HG03439 (cell line): ENCODE measurements around the gene THEM5.

Experiments
- ATAC-seq: cut with Tn5 transposase; IDR thresholded peaks from one replicate; pipeline ENCODE4 v1.9.1; 2021; ENCODE audit warnings: mild to moderate bottlenecking, moderate library complexity; ENCODE audit not compliant: unreplicated experiment

Gene THEM5

GRCh38 chr1:151803164-151803563, 50.3 kb downstream of the THEM5 start:
- no peak for ATAC-seq

- ATAC-seq = no peak
These were observed 51.1 kb downstream of the THEM5 start for GRCh38 chr1:151802372-151802771.

DNA sequence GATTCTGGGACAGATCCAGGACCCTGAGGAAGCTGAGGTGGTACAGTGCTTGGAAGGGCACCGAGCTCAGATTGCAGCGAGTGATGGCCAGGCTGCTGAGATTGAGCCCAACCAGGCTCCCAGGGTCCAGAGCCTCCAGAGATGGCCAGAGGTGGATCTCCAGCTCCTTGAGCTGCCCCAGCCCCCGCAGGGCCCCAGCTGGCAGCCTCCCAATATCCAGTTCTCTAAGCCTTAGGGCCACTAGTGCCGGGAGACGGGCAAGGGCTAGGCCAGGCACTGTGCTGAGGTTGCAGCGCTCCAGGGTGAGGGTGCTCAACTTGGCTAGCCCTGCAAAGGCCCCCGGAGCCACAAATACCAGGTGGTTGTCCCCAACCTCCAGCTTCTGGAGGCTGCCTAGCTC, 51.7 kb downstream of the THEM5 start:
- no peak for ATAC-seq

DNA sequence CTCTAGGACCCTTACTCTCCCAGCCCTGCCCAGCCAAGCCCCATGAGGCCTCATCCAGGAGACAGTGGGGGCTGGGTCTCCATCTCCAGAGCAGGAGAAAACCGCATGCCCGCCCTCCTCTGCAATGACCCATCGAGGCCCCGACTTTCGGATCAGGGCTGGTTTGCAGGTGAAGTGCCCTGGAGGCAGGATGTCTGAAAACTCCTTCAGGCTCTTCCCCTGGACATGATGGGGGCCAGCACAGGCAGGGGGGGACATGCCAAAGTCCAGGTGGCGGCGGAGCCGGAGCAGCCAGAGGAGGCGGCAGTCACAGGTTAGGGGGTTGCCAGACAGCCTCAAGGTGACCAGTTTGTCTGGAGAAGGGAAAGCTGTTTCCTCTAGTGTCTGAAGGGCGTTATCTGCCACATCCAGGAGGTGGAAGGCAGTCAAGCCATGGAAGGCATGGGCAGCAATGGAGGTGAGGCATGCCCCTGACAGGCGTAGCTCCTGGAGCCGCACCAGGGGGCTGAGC, 52.1 kb downstream of the THEM5 start:
- ATAC-seq = no peak

- ATAC-seq = no peak
These were observed 52.7 kb downstream of the THEM5 start for GRCh38 chr1:151800830-151801229.

- ATAC-seq = no peak
These were observed 54.1 kb downstream of the THEM5 start for GRCh38 chr1:151799179-151800022.

GRCh38 chr1:151798571-151798970, 54.9 kb downstream of the THEM5 start:
- ATAC-seq = no peak
